Erythroblast (primary cell): ENCODE measurements around the gene KCTD10.

Experiments used
- GATA1 ChIP-seq: IDR thresholded peaks from 2 replicates; pipeline ENCODE4 v1.6.1; 2011; ENCODE audit warnings: low read depth, mild to moderate bottlenecking, control low read depth, low read length, moderate library complexity
- POLR2A ChIP-seq: IDR thresholded peaks from 2 replicates; pipeline ENCODE4 v1.6.1; 2011; ENCODE audit warnings: mild to moderate bottlenecking, low read length

GRCh38 chr12:109418848-109419480 is 58.1 kb downstream of the KCTD10 start:
- TF ChIP-seq POLR2A (no peak), GATA1 (no peak)
